Measurements from ENCODE around the gene TMEM132A. TPM values are rescaled to one million over a fixed set of nuclear protein-coding genes. Genes with fewer than 3 reads are reported as not detected.

TMEM132A gene
- total and polyA plus RNA-seq, 8 donors, result 3.1 to 36.7 (median 4.8) TPM

GRCh38 chr11:60878245-60879101, 45.8 kb upstream of the TMEM132A start:
- Histone ChIP-seq H3K27me3 (no peaks in the 10 kb centered on the region), H3K36me3 (no peaks in the 10 kb centered on the region), H3K27ac (no peak overlapping the region), H3K4me1 (peaks cover 7 to 17% (median 15%) of the 10 kb centered on the region in 3 donors), H3K9me3 (no peaks in the 10 kb centered on the region), H3K4me3 (no peak overlapping the region)
- DNase-seq (no peak), FAIRE-seq (no peak), ATAC-seq (no peak)
- intact Hi-C loops (cut with DNase I), result no loop called here
- no peak for TF ChIP-seq CTCF (IDR thresholded peaks at IDR 0.05)
- WGBS, 2 donors, result 75 to 76% methylated on average over 5 of the region's 5 CpGs

DNA sequence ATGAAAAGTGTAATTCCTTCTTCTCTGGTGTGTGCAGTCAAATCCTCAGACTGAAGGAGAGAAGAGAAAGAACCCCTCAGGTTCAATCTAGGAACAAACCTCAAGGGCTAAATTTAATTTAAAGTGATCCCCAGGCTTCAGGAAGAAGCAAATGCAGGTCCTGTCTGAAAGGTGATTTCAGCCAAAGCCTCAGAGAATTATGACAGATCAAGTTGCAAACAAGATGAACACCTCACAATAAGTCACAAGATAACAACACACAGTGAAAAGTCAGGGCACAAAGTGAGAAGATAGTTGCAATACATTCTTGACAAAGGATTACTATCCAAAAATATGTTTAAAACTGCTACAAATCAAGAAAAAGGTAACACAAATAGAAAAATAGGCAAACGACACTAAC, 45.2 kb upstream of the TMEM132A start:
- DNase-seq, result no peak
- Histone ChIP-seq H3K36me3 (no peaks in the 10 kb centered on the region), H3K9me3 (no peaks in the 10 kb centered on the region), H3K27me3 (no peaks in the 10 kb centered on the region), H3K27ac (no peak overlapping the region), H3K4me1 (peaks cover 7 to 17% (median 15%) of the 10 kb centered on the region in 3 donors), H3K4me3 (no peak overlapping the region)
- 87 to 100% methylated on average over 1 of the region's 1 CpG for WGBS, 2 donors
- no peak for ATAC-seq
- no peak for FAIRE-seq
- TF ChIP-seq CTCF (IDR thresholded peaks at IDR 0.05), result no peak
- intact Hi-C loops (cut with DNase I), result no loop called here

DNA sequence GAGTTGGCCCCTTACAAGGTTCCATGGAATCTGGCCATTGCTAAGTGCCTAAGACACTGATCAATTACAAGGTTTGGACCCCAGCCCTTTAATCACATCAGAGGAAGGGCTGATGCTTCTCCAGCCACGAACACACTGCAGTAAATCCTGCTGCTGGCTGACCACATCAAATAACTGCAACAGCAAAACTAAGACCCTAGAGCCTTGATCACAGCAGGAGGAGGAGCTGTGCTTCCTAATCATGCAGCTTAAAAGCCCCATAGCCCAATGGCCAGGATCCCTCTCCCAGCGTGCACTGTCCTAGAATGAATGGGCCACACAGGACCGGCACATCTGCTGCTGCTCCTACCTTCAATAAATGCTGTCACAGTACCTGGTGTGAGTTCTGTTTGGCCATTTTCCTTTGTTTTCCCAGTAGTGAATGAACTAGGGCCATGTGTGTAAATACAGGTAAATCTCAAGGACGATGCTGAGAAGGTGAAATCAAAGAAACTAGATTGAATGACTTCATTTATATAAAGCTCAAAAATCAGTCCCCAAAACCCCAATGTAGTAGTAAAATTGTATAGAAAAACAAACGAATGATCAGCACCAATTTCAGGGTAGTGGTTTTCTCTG, 44.2 kb upstream of the TMEM132A start:
- H3K4me1 ChIP-seq, result peaks cover 7 to 17% (median 15%) of the 10 kb centered on the region in 3 donors
- no peaks in the 10 kb centered on the region for H3K27me3 ChIP-seq
- DNase-seq (no peak), FAIRE-seq (no peak), ATAC-seq (peak; percentile 35 to 85 (median 72))
- peak overlapping the region in 1 of 4 donors; percentile 29 for H3K27ac ChIP-seq
- no peaks in the 10 kb centered on the region for H3K9me3 ChIP-seq
- no peak overlapping the region for H3K4me3 ChIP-seq
- TF ChIP-seq CTCF (IDR thresholded peaks at IDR 0.05), result no peak
- WGBS, 2 donors, result 46 to 55% methylated on average over 5 of the region's 5 CpGs
- no peaks in the 10 kb centered on the region for H3K36me3 ChIP-seq
- intact Hi-C loops (cut with DNase I), result no loop called here

DNA sequence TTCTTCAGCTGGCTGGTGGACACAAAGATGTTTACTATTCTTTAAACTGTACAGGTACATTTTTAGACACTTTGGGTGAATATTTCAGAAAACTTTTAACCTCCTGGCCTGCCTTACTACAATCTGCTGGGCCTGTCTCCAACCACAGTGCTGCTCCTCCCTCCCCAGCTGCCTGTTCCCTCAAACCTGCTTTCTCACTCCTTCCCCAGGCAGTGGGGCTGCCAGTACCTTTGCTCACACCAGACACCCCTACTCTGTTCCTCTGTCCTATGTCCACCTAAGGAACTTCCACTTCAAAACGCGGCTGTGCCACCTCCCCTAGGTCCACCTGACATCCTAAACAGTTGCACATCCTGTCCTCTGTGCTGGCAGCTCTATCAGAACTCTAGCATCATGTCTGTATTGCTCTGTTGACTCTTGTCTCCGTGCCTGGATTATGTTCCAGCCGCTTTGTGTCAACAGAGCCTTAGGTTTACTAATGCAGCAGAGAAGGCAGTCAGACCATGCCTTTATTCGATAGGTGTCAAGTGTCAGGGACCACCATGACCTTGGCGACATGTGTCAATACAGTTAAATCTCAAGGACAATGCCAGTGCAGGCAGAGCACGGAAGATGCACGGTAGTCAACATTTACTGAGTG, 43.5 kb upstream of the TMEM132A start:
- H3K4me1 ChIP-seq, result peaks cover 7 to 17% (median 15%) of the 10 kb centered on the region in 3 donors
- H3K9me3 ChIP-seq, result no peaks in the 10 kb centered on the region
- H3K4me3 ChIP-seq, result no peak overlapping the region
- no peaks in the 10 kb centered on the region for H3K27me3 ChIP-seq
- ATAC-seq, result peak; percentile 70 to 87 (median 86)
- FAIRE-seq, result no peak
- WGBS, 2 donors, result 30 to 36% methylated on average over 8 of the region's 8 CpGs
- H3K36me3 ChIP-seq, result no peaks in the 10 kb centered on the region
- DNase-seq, result no peak
- no peak overlapping the region for H3K27ac ChIP-seq
- no peak for TF ChIP-seq CTCF (IDR thresholded peaks at IDR 0.05)
- intact Hi-C loops (cut with DNase I), result no loop called here

Data from pancreas (tissue), 10 donors.